GM12878 (cell line): Measurements from ENCODE around the gene SCT.

Source experiments
- BRCA1 ChIP-seq: IDR thresholded peaks from 2 replicates; pipeline ENCODE4 v1.6.1; 2011; ENCODE audit warnings: low read depth, low read length, improper control_type of control experiment
- CBFB ChIP-seq: IDR thresholded peaks from 2 replicates; pipeline ENCODE4 v1.6.1; 2016; ENCODE audit warnings: antibody characterized with exemption, low read depth
- EP300 ChIP-seq, 2 experiments: fragments of 150-350 bp in 1 of 2; IDR thresholded peaks; 2 replicates each; pipeline ENCODE4 v1.6.1; 2011 to 2012; ENCODE audit warnings: low read depth in 2 of 2, low read length in 2 of 2, borderline replicate concordance in 1 of 2, improper control_type of control experiment in 1 of 2, inconsistent platforms in 1 of 2; ENCODE audit not compliant: control insufficient read depth in 1 of 2
- GABPA ChIP-seq: IDR thresholded peaks from 2 replicates; pipeline ENCODE4 v1.6.1; 2014; ENCODE audit warnings: antibody characterized with exemption, low read depth, mild to moderate bottlenecking, inconsistent platforms
- JUNB ChIP-seq: IDR thresholded peaks from 2 replicates; pipeline ENCODE4 v1.6.1; 2016; ENCODE audit warnings: antibody characterized with exemption, mild to moderate bottlenecking
- NRF1 ChIP-seq: conservative IDR thresholded peaks from 2 replicates; pipeline ENCODE4 v1.6.1; 2011; ENCODE audit warnings: mild to moderate bottlenecking, low read depth, low read length, improper control_type of control experiment
- SIN3A ChIP-seq: IDR thresholded peaks from 2 replicates; pipeline ENCODE4 v1.6.1; 2012; ENCODE audit warnings: low read depth, low read length, improper control_type of control experiment
- TARDBP ChIP-seq: IDR thresholded peaks from 2 replicates; pipeline ENCODE4 v1.6.1; 2016; ENCODE audit warnings: borderline replicate concordance
- YY1 ChIP-seq: IDR thresholded peaks from 2 replicates; pipeline ENCODE4 v1.6.1; 2011; ENCODE audit warnings: low read depth, mild to moderate bottlenecking, low read length
- ZZZ3 ChIP-seq: IDR thresholded peaks from 2 replicates; pipeline ENCODE4 v1.6.1; 2011; ENCODE audit warnings: low read depth; ENCODE audit not compliant: control insufficient read depth, insufficient read length
- TF ChIP-seq, protein P1 (sequence below): IDR thresholded peaks from 2 replicates; pipeline ENCODE4 v1.6.1; 2012; ENCODE audit warnings: low read length, inconsistent platforms
- TF ChIP-seq, protein P2 (sequence below), 3 experiments: IDR thresholded peaks in 2 of 3; conservative IDR thresholded peaks in 1 of 3; 2 replicates each; pipeline ENCODE4 v1.5.1; 2011; ENCODE audit warnings: low read depth in 3 of 3, low read length in 3 of 3, mild to moderate bottlenecking in 3 of 3, control low read depth in 2 of 3, moderate library complexity in 2 of 3, inconsistent platforms in 1 of 3, mixed read lengths in 1 of 3; ENCODE audit not compliant: control insufficient read depth in 2 of 3, insufficient read depth in 1 of 3; ENCODE audit errors: extremely low read depth in 1 of 3

DNA sequence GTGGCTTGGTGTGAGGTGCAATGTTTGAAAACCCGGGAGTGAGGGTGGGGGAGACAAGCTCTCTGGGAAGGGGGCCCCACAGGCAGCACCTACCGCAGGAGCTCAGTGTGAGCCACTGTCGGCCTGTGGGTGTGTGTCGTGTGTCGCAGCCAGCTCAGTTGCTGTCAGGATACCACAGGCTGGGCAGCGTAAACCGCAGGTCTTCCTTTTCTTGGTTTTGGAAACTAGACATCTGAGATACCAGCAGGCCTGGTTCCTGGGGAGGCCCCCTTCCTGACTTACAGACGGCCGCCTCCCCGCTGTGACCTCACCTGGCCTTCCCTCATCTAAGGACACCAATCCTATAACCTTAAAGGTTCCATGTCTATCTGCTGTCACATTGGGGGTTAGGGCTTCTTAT, 30.6 kb downstream of the SCT start:
- TF ChIP-seq YY1 (no peak), EP300 (IDR thresholded peaks at IDR 0.05; ENCODE audit: borderline replicate concordance in 1 of 2, control insufficient read depth in 1 of 2, low read depth in 2 of 2, low read length in 2 of 2) (no peak), ZZZ3 (no peak), GABPA (no peak), CBFB (no peak), JUNB (no peak), SIN3A (no peak), TARDBP (no peak), BRCA1 (no peak), NRF1 (no peak)
- TF ChIP-seq, protein P1, sequence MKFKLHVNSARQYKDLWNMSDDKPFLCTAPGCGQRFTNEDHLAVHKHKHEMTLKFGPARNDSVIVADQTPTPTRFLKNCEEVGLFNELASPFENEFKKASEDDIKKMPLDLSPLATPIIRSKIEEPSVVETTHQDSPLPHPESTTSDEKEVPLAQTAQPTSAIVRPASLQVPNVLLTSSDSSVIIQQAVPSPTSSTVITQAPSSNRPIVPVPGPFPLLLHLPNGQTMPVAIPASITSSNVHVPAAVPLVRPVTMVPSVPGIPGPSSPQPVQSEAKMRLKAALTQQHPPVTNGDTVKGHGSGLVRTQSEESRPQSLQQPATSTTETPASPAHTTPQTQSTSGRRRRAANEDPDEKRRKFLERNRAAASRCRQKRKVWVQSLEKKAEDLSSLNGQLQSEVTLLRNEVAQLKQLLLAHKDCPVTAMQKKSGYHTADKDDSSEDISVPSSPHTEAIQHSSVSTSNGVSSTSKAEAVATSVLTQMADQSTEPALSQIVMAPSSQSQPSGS = no peak
- TF ChIP-seq, protein P2, sequence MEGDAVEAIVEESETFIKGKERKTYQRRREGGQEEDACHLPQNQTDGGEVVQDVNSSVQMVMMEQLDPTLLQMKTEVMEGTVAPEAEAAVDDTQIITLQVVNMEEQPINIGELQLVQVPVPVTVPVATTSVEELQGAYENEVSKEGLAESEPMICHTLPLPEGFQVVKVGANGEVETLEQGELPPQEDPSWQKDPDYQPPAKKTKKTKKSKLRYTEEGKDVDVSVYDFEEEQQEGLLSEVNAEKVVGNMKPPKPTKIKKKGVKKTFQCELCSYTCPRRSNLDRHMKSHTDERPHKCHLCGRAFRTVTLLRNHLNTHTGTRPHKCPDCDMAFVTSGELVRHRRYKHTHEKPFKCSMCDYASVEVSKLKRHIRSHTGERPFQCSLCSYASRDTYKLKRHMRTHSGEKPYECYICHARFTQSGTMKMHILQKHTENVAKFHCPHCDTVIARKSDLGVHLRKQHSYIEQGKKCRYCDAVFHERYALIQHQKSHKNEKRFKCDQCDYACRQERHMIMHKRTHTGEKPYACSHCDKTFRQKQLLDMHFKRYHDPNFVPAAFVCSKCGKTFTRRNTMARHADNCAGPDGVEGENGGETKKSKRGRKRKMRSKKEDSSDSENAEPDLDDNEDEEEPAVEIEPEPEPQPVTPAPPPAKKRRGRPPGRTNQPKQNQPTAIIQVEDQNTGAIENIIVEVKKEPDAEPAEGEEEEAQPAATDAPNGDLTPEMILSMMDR (IDR thresholded peaks at IDR 0.05 in 2 of 3, conservative IDR thresholded peaks at IDR 0.05 in 1 of 3; ENCODE audit: control insufficient read depth in 2 of 3, extremely low read depth in 1 of 3, insufficient read depth in 1 of 3, low read depth in 3 of 3, low read length in 3 of 3) = no peak
